SK-N-MC (cell line): ENCODE results near the gene ATXN7L1.

ENCODE experiments used
- FOXP2 ChIP-seq: optimal IDR thresholded peaks from 2 replicates; pipeline ENCODE3; 2011; ENCODE audit warnings: mild to moderate bottlenecking, moderate library complexity; ENCODE audit not compliant: insufficient read depth; ENCODE audit errors: extremely low read length, control extremely low read depth
- POLR2AphosphoS5 ChIP-seq: IDR thresholded peaks from 2 replicates; pipeline ENCODE4 v1.6.1; 2012; ENCODE audit warnings: mild to moderate bottlenecking, low read depth, low read length, borderline replicate concordance

- TF ChIP-seq FOXP2 (no peak), POLR2AphosphoS5 (no peak)
Observed at GRCh38 chr7:105821527-105821926, 54.9 kb downstream of the ATXN7L1 start.
